BE2C (cell line): ENCODE data around the gene PIK3CD.

Source experiments
- DNase-seq: peaks from one replicate; pipeline ENCODE4 v3.0.0-alpha.2; 2020
- H3K27me3 ChIP-seq: fragments of 250-450 bp; sonication (Bioruptor Pico); 2 replicates; pipeline ENCODE4 v1.5.1; 2020; ENCODE audit warnings: mild to moderate bottlenecking
- H3K36me3 ChIP-seq: fragments of 250-450 bp; sonication (Bioruptor Pico); 2 replicates; pipeline ENCODE4 v1.5.1; 2020; ENCODE audit warnings: mild to moderate bottlenecking
- H3K4me1 ChIP-seq: fragments of 250-450 bp; sonication (Bioruptor Pico); 2 replicates; pipeline ENCODE4 v1.5.1; 2020
- H3K4me3 ChIP-seq: 2 replicates; pipeline ENCODE4 v1.5.1; 2011; ENCODE audit warnings: low read depth, low read length
- H3K9me3 ChIP-seq: fragments of 250-450 bp; sonication (Bioruptor Pico); 2 replicates; pipeline ENCODE4 v1.5.1; 2020
- TF ChIP-seq, protein P1 (sequence below): IDR thresholded peaks from 2 replicates; pipeline ENCODE4 v1.5.1; 2012; ENCODE audit warnings: mild to moderate bottlenecking, low read depth, low read length

The PIK3CD gene

DNA sequence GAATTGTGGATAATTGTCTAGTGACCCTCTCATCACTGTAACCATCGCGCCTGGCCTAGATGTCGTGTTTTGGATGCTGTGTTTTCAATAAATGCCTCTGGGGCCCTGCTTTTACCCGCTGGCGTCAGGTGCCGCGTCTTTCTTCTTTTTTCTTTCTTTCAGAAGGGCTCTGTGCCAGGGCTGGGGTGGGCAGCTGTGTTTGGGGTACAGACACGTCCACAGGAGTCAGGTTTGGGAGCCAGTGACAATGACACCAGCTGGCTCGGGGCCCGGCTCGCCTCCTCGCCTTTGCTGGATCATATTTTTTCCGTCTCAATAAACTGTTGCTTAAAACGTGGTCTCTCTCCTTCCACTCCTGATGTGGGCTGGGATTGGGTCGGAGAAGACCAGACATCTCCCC lies 46.7 kb upstream of the PIK3CD start:
- TF ChIP-seq, protein P1, sequence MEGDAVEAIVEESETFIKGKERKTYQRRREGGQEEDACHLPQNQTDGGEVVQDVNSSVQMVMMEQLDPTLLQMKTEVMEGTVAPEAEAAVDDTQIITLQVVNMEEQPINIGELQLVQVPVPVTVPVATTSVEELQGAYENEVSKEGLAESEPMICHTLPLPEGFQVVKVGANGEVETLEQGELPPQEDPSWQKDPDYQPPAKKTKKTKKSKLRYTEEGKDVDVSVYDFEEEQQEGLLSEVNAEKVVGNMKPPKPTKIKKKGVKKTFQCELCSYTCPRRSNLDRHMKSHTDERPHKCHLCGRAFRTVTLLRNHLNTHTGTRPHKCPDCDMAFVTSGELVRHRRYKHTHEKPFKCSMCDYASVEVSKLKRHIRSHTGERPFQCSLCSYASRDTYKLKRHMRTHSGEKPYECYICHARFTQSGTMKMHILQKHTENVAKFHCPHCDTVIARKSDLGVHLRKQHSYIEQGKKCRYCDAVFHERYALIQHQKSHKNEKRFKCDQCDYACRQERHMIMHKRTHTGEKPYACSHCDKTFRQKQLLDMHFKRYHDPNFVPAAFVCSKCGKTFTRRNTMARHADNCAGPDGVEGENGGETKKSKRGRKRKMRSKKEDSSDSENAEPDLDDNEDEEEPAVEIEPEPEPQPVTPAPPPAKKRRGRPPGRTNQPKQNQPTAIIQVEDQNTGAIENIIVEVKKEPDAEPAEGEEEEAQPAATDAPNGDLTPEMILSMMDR, result no peak
- DNase-seq, result no peak
- Histone ChIP-seq H3K4me1 (peaks cover 7% of the 10 kb centered on the region), H3K4me3 (no peak overlapping the region), H3K36me3 (peaks cover 30% of the 10 kb centered on the region), H3K9me3 (no peaks in the 10 kb centered on the region), H3K27me3 (no peaks in the 10 kb centered on the region)

GRCh38 chr1:9605946-9606455 lies 45.5 kb upstream of the PIK3CD start:
- no peak for DNase-seq
- H3K36me3 ChIP-seq, result peaks cover 29% of the 10 kb centered on the region

DNA sequence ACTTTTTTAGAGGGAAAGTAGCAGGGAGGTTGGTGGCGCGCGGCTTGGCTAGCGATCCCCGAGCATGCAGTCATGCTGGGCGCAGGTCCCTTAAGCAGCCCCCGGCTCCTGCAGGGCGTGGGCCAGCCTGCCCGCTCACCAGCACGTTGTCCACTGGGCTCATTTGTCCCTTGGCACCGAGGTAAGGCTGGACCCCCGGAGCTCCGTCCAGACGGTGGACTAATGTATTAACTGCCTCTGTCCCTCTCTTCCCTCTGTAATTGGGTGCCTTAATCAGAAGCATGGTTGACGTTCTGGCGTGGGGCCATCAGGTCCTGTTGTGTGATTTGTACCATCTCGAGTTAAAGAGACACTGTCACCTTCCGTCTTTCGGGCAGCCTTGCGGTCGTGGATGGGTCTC lies 45.1 kb upstream of the PIK3CD start:
- Histone ChIP-seq H3K27me3 (no peaks in the 10 kb centered on the region), H3K36me3 (peaks cover 24% of the 10 kb centered on the region), H3K4me1 (peaks cover 7% of the 10 kb centered on the region), H3K9me3 (no peaks in the 10 kb centered on the region), H3K4me3 (no peak overlapping the region)
- DNase-seq, result no peak
- TF ChIP-seq, protein P1, result no peak

More at GRCh38 chr1:9605946-9606455, 45.5 kb upstream of the PIK3CD start:
- Histone ChIP-seq H3K4me1 (peaks cover 7% of the 10 kb centered on the region), H3K9me3 (no peaks in the 10 kb centered on the region), H3K27me3 (no peaks in the 10 kb centered on the region), H3K4me3 (no peak overlapping the region)
- TF ChIP-seq, protein P1, result no peak

- Histone ChIP-seq H3K4me1 (peaks cover 7% of the 10 kb centered on the region), H3K4me3 (no peak overlapping the region), H3K9me3 (no peaks in the 10 kb centered on the region), H3K36me3 (peaks cover 24% of the 10 kb centered on the region), H3K27me3 (no peaks in the 10 kb centered on the region)
- no peak for DNase-seq
- TF ChIP-seq, protein P1, result no peak
These were observed 44.6 kb upstream of the PIK3CD start for GRCh38 chr1:9606948-9607347.

GRCh38 chr1:9607352-9607751 lies 44.2 kb upstream of the PIK3CD start:
- H3K4me1 ChIP-seq, result peaks cover 7% of the 10 kb centered on the region
- H3K9me3 ChIP-seq, result no peaks in the 10 kb centered on the region
- peaks cover 27% of the 10 kb centered on the region for H3K36me3 ChIP-seq
- DNase-seq, result no peak
- no peaks in the 10 kb centered on the region for H3K27me3 ChIP-seq
- H3K4me3 ChIP-seq, result no peak overlapping the region
- TF ChIP-seq, protein P1, result no peak

GRCh38 chr1:9609998-9610397 lies 41.5 kb upstream of the PIK3CD start:
- TF ChIP-seq, protein P1, result no peak
- Histone ChIP-seq H3K27me3 (no peaks in the 10 kb centered on the region), H3K9me3 (no peaks in the 10 kb centered on the region), H3K4me1 (no peaks in the 10 kb centered on the region), H3K36me3 (peaks cover 18% of the 10 kb centered on the region), H3K4me3 (no peak overlapping the region)
- no peak for DNase-seq
